ENCODE measurements around the gene CTIF.

CTIF gene

DNA sequence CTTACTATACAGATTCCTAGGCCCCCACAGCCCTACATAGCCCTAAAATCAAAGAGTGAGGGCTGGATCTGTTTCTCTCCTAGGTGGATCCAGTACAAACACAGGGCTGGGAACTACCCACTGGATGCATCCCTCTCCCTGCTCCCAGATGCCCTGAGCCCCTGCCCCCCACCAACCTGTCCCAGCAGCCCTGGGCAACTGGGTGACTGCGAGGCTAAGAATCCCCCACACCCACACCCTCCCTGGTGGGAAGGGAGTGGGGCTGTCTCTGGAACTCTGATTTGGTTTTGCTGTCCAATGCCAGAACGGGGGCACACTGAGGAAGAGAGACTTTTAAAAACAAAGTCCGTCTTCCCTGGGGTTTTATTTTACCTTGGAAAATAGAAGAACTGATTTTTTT, 298.8 kb downstream of the CTIF start:
- no peaks in the 10 kb centered on the region for H3K27me3 ChIP-seq (ENCODE audit: low read length)
- TF ChIP-seq, protein P1, sequence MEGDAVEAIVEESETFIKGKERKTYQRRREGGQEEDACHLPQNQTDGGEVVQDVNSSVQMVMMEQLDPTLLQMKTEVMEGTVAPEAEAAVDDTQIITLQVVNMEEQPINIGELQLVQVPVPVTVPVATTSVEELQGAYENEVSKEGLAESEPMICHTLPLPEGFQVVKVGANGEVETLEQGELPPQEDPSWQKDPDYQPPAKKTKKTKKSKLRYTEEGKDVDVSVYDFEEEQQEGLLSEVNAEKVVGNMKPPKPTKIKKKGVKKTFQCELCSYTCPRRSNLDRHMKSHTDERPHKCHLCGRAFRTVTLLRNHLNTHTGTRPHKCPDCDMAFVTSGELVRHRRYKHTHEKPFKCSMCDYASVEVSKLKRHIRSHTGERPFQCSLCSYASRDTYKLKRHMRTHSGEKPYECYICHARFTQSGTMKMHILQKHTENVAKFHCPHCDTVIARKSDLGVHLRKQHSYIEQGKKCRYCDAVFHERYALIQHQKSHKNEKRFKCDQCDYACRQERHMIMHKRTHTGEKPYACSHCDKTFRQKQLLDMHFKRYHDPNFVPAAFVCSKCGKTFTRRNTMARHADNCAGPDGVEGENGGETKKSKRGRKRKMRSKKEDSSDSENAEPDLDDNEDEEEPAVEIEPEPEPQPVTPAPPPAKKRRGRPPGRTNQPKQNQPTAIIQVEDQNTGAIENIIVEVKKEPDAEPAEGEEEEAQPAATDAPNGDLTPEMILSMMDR (IDR thresholded peaks at IDR 0.05; ENCODE audit: insufficient read depth, low read length, poor library complexity, severe bottlenecking) = no peak
- TF ChIP-seq EZH2phosphoT487 (conservative IDR thresholded peaks at IDR 0.05; ENCODE audit: low read length) = no peak
- H3K4me3 ChIP-seq (ENCODE audit: insufficient read depth, low read length, poor library complexity, severe bottlenecking) = no peak overlapping the region
- H4K20me1 ChIP-seq (ENCODE audit: low read depth, low read length) = no peaks in the 10 kb centered on the region
- H3K27ac ChIP-seq (ENCODE audit: low read depth, low read length) = no peak overlapping the region
- no peak overlapping the region for H2AFZ ChIP-seq (ENCODE audit: low read depth, low read length, severe bottlenecking)
- no peak overlapping the region for H3K4me2 ChIP-seq (ENCODE audit: low read depth, low read length, poor library complexity, severe bottlenecking)
- H3K9me3 ChIP-seq (ENCODE audit: insufficient read depth, low read length) = no peaks in the 10 kb centered on the region
- no peaks in the 10 kb centered on the region for H3K36me3 ChIP-seq (ENCODE audit: low read length)
- H3K9ac ChIP-seq (ENCODE audit: low read length) = no peak overlapping the region
- no peaks in the 10 kb centered on the region for H3K9me2 ChIP-seq (replicated peaks; ENCODE audit: insufficient read depth, low read length)
- no peaks in the 10 kb centered on the region for H3F3A ChIP-seq (ENCODE audit: insufficient read depth)
- no peaks in the 10 kb centered on the region for H3K79me2 ChIP-seq (ENCODE audit: insufficient read depth, low read length)

- Histone ChIP-seq H3K9me3 (ENCODE audit: insufficient read depth, low read length) (no peaks in the 10 kb centered on the region), H3K36me3 (ENCODE audit: low read length) (no peaks in the 10 kb centered on the region), H3K4me3 (ENCODE audit: insufficient read depth, low read length, poor library complexity, severe bottlenecking) (no peak overlapping the region), H4K20me1 (ENCODE audit: low read depth, low read length) (no peaks in the 10 kb centered on the region), H2AFZ (ENCODE audit: low read depth, low read length, severe bottlenecking) (no peak overlapping the region), H3K27me3 (ENCODE audit: low read length) (no peaks in the 10 kb centered on the region), H3F3A (ENCODE audit: insufficient read depth) (no peaks in the 10 kb centered on the region), H3K9ac (ENCODE audit: low read length) (no peak overlapping the region), H3K4me2 (ENCODE audit: low read depth, low read length, poor library complexity, severe bottlenecking) (no peak overlapping the region), H3K9me2 (replicated peaks; ENCODE audit: insufficient read depth, low read length) (no peaks in the 10 kb centered on the region), H3K27ac (ENCODE audit: low read depth, low read length) (no peak overlapping the region), H3K79me2 (ENCODE audit: insufficient read depth, low read length) (no peaks in the 10 kb centered on the region)
- no peak for TF ChIP-seq EZH2phosphoT487 (conservative IDR thresholded peaks at IDR 0.05; ENCODE audit: low read length)
- TF ChIP-seq, protein P1 (IDR thresholded peaks at IDR 0.05; ENCODE audit: insufficient read depth, low read length, poor library complexity, severe bottlenecking) = no peak
These were observed 299.4 kb downstream of the CTIF start for GRCh38 chr18:48838166-48838775.

- no peaks in the 10 kb centered on the region for H3K79me2 ChIP-seq (ENCODE audit: insufficient read depth, low read length)
- H3K27me3 ChIP-seq (ENCODE audit: low read length) = no peaks in the 10 kb centered on the region
- H3F3A ChIP-seq (ENCODE audit: insufficient read depth) = no peaks in the 10 kb centered on the region
- no peak overlapping the region for H3K27ac ChIP-seq (ENCODE audit: low read depth, low read length)
- no peak overlapping the region for H2AFZ ChIP-seq (ENCODE audit: low read depth, low read length, severe bottlenecking)
- H3K4me2 ChIP-seq (ENCODE audit: low read depth, low read length, poor library complexity, severe bottlenecking) = no peak overlapping the region
- no peaks in the 10 kb centered on the region for H3K36me3 ChIP-seq (ENCODE audit: low read length)
- no peaks in the 10 kb centered on the region for H4K20me1 ChIP-seq (ENCODE audit: low read depth, low read length)
- H3K9me3 ChIP-seq (ENCODE audit: insufficient read depth, low read length) = no peaks in the 10 kb centered on the region
- H3K4me3 ChIP-seq (ENCODE audit: insufficient read depth, low read length, poor library complexity, severe bottlenecking) = no peak overlapping the region
- TF ChIP-seq, protein P1 (IDR thresholded peaks at IDR 0.05; ENCODE audit: insufficient read depth, low read length, poor library complexity, severe bottlenecking) = no peak
- no peak for TF ChIP-seq EZH2phosphoT487 (conservative IDR thresholded peaks at IDR 0.05; ENCODE audit: low read length)
- H3K9ac ChIP-seq (ENCODE audit: low read length) = no peak overlapping the region
- no peaks in the 10 kb centered on the region for H3K9me2 ChIP-seq (replicated peaks; ENCODE audit: insufficient read depth, low read length)
These were observed 300.3 kb downstream of the CTIF start for GRCh38 chr18:48838921-48839818.
